Panc1 (cell line): ENCODE measurements around the gene ARHGDIA. TPM values are rescaled to one million over a fixed set of nuclear protein-coding genes. Genes with fewer than 3 reads are reported as not detected.

ENCODE experiments used
- ATAC-seq: fragments of 200-7000 bp; cut with Tn5 transposase; 2 replicates; pipeline ENCODE4 v1.9.1; 2020; ENCODE audit warnings: mild to moderate bottlenecking, moderate library complexity
- BruUV-seq: library from RNA; stranded (reverse); fragments of 400-500 nt; replicated peaks from 2 replicates; lab custom pipeline; 2021; lab: Mats Ljungman, UMichigan
- CTCF ChIA-PET: fragments of 300-600 bp; sonication (Branson Sonifier 250); formaldehyde crosslinking; loops from one replicate; lab custom pipeline; 2022; ENCODE audit warnings: antibody characterized with exemption; lab: Charles Lee
- POLR2A ChIA-PET: fragments of 300-600 bp; sonication (Branson Sonifier 250); formaldehyde crosslinking; loops from one replicate; lab custom pipeline; 2022; ENCODE audit warnings: antibody characterized with exemption; lab: Charles Lee
- DNase-seq: peaks from one replicate; pipeline ENCODE4 v3.0.0-alpha.2; 2010; ENCODE audit warnings: low read depth, low spot score
- H3K27ac ChIP-seq: 2 replicates; pipeline ENCODE4 v1.5.1; 2011; ENCODE audit warnings: mild to moderate bottlenecking, low read length, inconsistent platforms
- H3K27me3 ChIP-seq: fragments of 200-500 bp; sonication (Bioruptor generic); 2 replicates; pipeline ENCODE4 v1.6.0; 2014; ENCODE audit warnings: low read length, inconsistent platforms; ENCODE audit not compliant: control insufficient read depth, insufficient read depth
- H3K36me3 ChIP-seq: fragments of 200-500 bp; sonication (Bioruptor generic); 2 replicates; pipeline ENCODE4 v1.5.1; 2014; ENCODE audit warnings: inconsistent platforms, mild to moderate bottlenecking, low read length, moderate library complexity; ENCODE audit not compliant: control insufficient read depth, insufficient read depth
- H3K4me1 ChIP-seq: 2 replicates; pipeline ENCODE4 v1.5.1; 2011; ENCODE audit warnings: inconsistent platforms, mild to moderate bottlenecking, low read length, moderate library complexity; ENCODE audit not compliant: control insufficient read depth, insufficient read depth
- H3K4me3 ChIP-seq, 2 experiments: 2 replicates each; pipeline ENCODE4 v1.5.1; 2011 to 2012; ENCODE audit warnings: low read depth in 2 of 2, low read length in 2 of 2, mild to moderate bottlenecking in 2 of 2, inconsistent platforms in 1 of 2, moderate library complexity in 1 of 2
- H3K9me3 ChIP-seq: fragments of 200-500 bp; sonication (Bioruptor generic); 2 replicates; pipeline ENCODE4 v1.5.1; 2014; ENCODE audit warnings: low read depth, mild to moderate bottlenecking, inconsistent platforms, low read length, moderate library complexity; ENCODE audit not compliant: control insufficient read depth, insufficient read depth
- POLR2AphosphoS5 ChIP-seq: IDR thresholded peaks from 2 replicates; pipeline ENCODE4 v1.6.1; 2012; ENCODE audit warnings: mild to moderate bottlenecking, low read depth, low read length, moderate library complexity
- SIN3A ChIP-seq: IDR thresholded peaks from 2 replicates; pipeline ENCODE4 v1.6.1; 2012; ENCODE audit warnings: low read depth, mild to moderate bottlenecking, low read length, moderate library complexity, borderline replicate concordance; ENCODE audit not compliant: insufficient read depth
- TCF7L2 ChIP-seq: IDR thresholded peaks from 2 replicates; pipeline ENCODE4 v1.6.1; 2011; ENCODE audit warnings: mild to moderate bottlenecking, low read depth, low read length, inconsistent platforms
- in situ Hi-C: cut with HindIII; loops from 2 replicates; pipeline ENCODE4 v1.10.0; 2016; ENCODE audit warnings: low sequenced_read_pairs, low pct_unique_long_range_greater_than_20kb
- intact Hi-C: fragments of 100-400 bp; cut with micrococcal nuclease; formaldehyde crosslinking; loops from one replicate; pipeline ENCODE4 v1.10.0; 2022; ENCODE audit not compliant: unreplicated experiment
- total RNA-seq: library from RNA; stranded (reverse); gene quantifications from one replicate; pipeline ENCODE4 v1.2.1, GENCODE V29; 2021; ENCODE audit not compliant: unreplicated experiment
- TF ChIP-seq, protein P1 (sequence below): fragments of 450-650 bp; IDR thresholded peaks from 2 replicates; pipeline ENCODE4 v1.5.1; 2017; ENCODE audit warnings: mild to moderate bottlenecking
- TF ChIP-seq, protein P2 (sequence below), 2 experiments: IDR thresholded peaks; 2 replicates each; pipeline ENCODE4 v1.6.1; 2011 to 2012; ENCODE audit warnings: low read depth in 2 of 2, control low read depth in 1 of 2, low read length in 1 of 2, mild to moderate bottlenecking in 1 of 2, moderate library complexity in 1 of 2; ENCODE audit not compliant: insufficient read depth in 1 of 2

Gene ARHGDIA
- total RNA-seq, 1 experiment from 2014 or later, result 420 TPM

DNA sequence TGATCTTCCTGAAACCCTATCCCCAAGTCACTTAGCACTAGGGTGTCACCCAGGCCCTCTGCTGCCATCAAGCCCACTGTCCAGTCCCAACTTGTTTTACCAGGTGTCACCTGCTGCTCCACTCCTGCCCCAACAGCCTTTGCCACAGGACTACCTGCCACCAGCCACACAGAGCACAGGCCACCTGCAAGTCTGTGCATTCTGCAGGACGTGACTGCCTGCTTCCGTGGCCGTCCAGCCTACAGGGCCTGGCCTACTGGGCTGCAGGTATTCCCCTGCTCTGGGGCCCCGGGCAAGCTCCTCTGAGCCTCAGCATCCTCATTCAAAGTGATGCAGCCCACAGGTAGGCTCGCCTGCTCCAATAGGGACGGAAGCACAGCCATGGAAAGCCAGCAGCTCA, 41.3 kb downstream of the ARHGDIA start:
- H3K36me3 ChIP-seq, result no peaks in the 10 kb centered on the region; the same call in 1 of the 2 replicates
- in situ Hi-C loops (no loop called here), intact Hi-C loops (no loop called here)
- no TSS peak for BruUV-seq
- DNase-seq (no peak), ATAC-seq (no peak)
- H3K4me3 ChIP-seq, result no peak overlapping the region
- CTCF ChIA-PET, result no interaction called here
- no peaks in the 10 kb centered on the region for H3K9me3 ChIP-seq
- POLR2A ChIA-PET, result interaction anchor here (0.6 kb wide), 1 partner anchor 340 kb away, joined by 13 read pairs; no protein-coding TSS in a partner anchor
- TF ChIP-seq TCF7L2, result no peak
- TF ChIP-seq, protein P1, sequence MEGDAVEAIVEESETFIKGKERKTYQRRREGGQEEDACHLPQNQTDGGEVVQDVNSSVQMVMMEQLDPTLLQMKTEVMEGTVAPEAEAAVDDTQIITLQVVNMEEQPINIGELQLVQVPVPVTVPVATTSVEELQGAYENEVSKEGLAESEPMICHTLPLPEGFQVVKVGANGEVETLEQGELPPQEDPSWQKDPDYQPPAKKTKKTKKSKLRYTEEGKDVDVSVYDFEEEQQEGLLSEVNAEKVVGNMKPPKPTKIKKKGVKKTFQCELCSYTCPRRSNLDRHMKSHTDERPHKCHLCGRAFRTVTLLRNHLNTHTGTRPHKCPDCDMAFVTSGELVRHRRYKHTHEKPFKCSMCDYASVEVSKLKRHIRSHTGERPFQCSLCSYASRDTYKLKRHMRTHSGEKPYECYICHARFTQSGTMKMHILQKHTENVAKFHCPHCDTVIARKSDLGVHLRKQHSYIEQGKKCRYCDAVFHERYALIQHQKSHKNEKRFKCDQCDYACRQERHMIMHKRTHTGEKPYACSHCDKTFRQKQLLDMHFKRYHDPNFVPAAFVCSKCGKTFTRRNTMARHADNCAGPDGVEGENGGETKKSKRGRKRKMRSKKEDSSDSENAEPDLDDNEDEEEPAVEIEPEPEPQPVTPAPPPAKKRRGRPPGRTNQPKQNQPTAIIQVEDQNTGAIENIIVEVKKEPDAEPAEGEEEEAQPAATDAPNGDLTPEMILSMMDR, result no peak
- TF ChIP-seq, protein P2, sequence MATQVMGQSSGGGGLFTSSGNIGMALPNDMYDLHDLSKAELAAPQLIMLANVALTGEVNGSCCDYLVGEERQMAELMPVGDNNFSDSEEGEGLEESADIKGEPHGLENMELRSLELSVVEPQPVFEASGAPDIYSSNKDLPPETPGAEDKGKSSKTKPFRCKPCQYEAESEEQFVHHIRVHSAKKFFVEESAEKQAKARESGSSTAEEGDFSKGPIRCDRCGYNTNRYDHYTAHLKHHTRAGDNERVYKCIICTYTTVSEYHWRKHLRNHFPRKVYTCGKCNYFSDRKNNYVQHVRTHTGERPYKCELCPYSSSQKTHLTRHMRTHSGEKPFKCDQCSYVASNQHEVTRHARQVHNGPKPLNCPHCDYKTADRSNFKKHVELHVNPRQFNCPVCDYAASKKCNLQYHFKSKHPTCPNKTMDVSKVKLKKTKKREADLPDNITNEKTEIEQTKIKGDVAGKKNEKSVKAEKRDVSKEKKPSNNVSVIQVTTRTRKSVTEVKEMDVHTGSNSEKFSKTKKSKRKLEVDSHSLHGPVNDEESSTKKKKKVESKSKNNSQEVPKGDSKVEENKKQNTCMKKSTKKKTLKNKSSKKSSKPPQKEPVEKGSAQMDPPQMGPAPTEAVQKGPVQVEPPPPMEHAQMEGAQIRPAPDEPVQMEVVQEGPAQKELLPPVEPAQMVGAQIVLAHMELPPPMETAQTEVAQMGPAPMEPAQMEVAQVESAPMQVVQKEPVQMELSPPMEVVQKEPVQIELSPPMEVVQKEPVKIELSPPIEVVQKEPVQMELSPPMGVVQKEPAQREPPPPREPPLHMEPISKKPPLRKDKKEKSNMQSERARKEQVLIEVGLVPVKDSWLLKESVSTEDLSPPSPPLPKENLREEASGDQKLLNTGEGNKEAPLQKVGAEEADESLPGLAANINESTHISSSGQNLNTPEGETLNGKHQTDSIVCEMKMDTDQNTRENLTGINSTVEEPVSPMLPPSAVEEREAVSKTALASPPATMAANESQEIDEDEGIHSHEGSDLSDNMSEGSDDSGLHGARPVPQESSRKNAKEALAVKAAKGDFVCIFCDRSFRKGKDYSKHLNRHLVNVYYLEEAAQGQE (IDR thresholded peaks at IDR 0.05; ENCODE audit: insufficient read depth in 1 of 2, low read depth in 2 of 2, low read length in 1 of 2), result no peak
- TF ChIP-seq SIN3A, result no peak
- no peak for TF ChIP-seq POLR2AphosphoS5
- no peaks in the 10 kb centered on the region for H3K27me3 ChIP-seq
- peaks cover 18% of the 10 kb centered on the region for H3K4me1 ChIP-seq
- no peak overlapping the region for H3K27ac ChIP-seq

DNA sequence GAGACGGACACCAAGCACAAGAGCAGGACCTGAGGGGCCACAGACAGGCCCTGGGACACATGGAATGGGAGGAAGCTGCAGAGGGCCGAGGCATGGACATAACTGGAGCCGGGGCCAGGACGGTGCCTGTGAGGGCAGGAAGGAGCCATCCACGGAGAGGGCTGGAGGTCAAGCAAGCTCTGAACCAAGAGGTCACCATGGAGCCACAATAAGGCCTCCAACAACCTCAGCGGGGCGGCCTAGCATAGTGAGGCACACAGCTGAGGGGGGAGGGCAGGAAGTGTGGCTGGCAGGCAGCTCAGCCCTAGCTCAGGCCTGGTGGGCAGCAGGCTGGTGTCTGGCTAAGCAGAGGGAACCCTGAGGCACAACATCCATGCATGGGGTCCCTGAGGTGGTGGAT, 42.5 kb downstream of the ARHGDIA start:
- Histone ChIP-seq H3K4me3 (no peak overlapping the region), H3K27me3 (no peaks in the 10 kb centered on the region), H3K4me1 (peaks cover 18% of the 10 kb centered on the region), H3K9me3 (no peaks in the 10 kb centered on the region), H3K36me3 (no peaks in the 10 kb centered on the region; the same call in 1 of the 2 replicates), H3K27ac (no peak overlapping the region; the same call in 1 of the 2 replicates)
- no peak for ATAC-seq
- ChIA-PET POLR2A (no interaction called here), CTCF (no interaction called here)
- DNase-seq, result no peak
- intact Hi-C loops, result no loop called here
- TF ChIP-seq, protein P2 (IDR thresholded peaks at IDR 0.05; ENCODE audit: insufficient read depth in 1 of 2, low read depth in 2 of 2, low read length in 1 of 2), result no peak
- in situ Hi-C loops, result no loop called here
- no TSS peak for BruUV-seq
